K562 (cell line): Measurements from ENCODE around the gene TMPRSS11D. TPM values are rescaled to one million over a fixed set of nuclear protein-coding genes. Genes with fewer than 3 reads are reported as not detected.

ENCODE experiments used
- CHD7 ChIP-seq: fragments of 200-600 bp; sonication (generic); IDR thresholded peaks from one replicate; pipeline ENCODE4 v1.6.1; 2012; ENCODE audit warnings: mild to moderate bottlenecking, low read depth, low read length, inconsistent platforms
- ESRRB ChIP-seq: fragments of 250-450 bp; sonication (Bioruptor Pico); IDR thresholded peaks from 2 replicates; pipeline ENCODE4 v1.5.0; 2020; ENCODE audit warnings: mild to moderate bottlenecking, moderate library complexity, borderline replicate concordance
- RBFOX2 ChIP-seq: fragments of 200-400 bp; formaldehyde crosslinking; IDR thresholded peaks from 2 replicates; pipeline ENCODE4 v1.6.1; 2017; ENCODE audit warnings: low read depth, mild to moderate bottlenecking, low read length, moderate library complexity
- RREB1 ChIP-seq: fragments of 250-450 bp; sonication (Bioruptor Pico); IDR thresholded peaks from 2 replicates; pipeline ENCODE4 v1.4.0; 2020
- STAG1 ChIP-seq: sonication (generic); formaldehyde crosslinking; IDR thresholded peaks from 2 replicates; pipeline ENCODE4 v1.5.0; 2020; ENCODE audit warnings: missing genetic modification reagents, borderline replicate concordance
- XRCC5 ChIP-seq: fragments of 200-400 bp; formaldehyde crosslinking; IDR thresholded peaks from 2 replicates; pipeline ENCODE4 v1.6.1; 2017; ENCODE audit warnings: low read depth, mild to moderate bottlenecking, low read length
- ZNF175 ChIP-seq: fragments of 200-800 bp; sonication (Bioruptor generic); IDR thresholded peaks from 2 replicates; pipeline ENCODE4 v1.6.1; 2016; ENCODE audit warnings: low read depth, mild to moderate bottlenecking, missing genetic modification characterization, missing compliant biosample characterization
- polyA plus RNA-seq, 8 experiments: library from polyadenylated mRNA; depleted of rRNA in 4 of 8; stranded (reverse) in 5 of 8; unstranded in 3 of 8; fragments of >200 nt; fragmentation: Nextera tagmentation in 2 of 8; fragmentation: Illumina TruSeq in 1 of 8; extraction: Ambion mirVana in 2 of 8; extraction: Trizol in 1 of 8; gene quantifications; 2 replicates each; pipeline versions ENCODE4 v1.2.1 to v1.2.3, GENCODE V29; 2011 to 2014; ENCODE audit warnings: inconsistent platforms in 1 of 8, missing spikeins in 1 of 8
- total RNA-seq, 7 experiments: library from RNA; depleted of rRNA in 6 of 7; stranded (reverse); fragments of >200 nt in 6 of 7; fragmentation: Illumina TruSeq in 2 of 7; extraction: Trizol in 2 of 7; gene quantifications; 2 replicates each; pipeline versions ENCODE4 v1.2.1 to v1.2.3, GENCODE V29; 2011 to 2021; ENCODE audit warnings: low replicate concordance in 1 of 7
- TF ChIP-seq, protein P1 (sequence below): fragments of 250-450 bp; sonication (Bioruptor Pico); IDR thresholded peaks from 2 replicates; pipeline ENCODE4 v1.8.0; 2021; ENCODE audit warnings: borderline replicate concordance, mild to moderate bottlenecking, moderate library complexity; ENCODE audit not compliant: poor library complexity, severe bottlenecking

Gene TMPRSS11D
- total and polyA plus RNA-seq, 9 of the 15 experiments (the other 6 are each of a cell fraction or from before 2014, with no cell fraction given) = not detected

DNA sequence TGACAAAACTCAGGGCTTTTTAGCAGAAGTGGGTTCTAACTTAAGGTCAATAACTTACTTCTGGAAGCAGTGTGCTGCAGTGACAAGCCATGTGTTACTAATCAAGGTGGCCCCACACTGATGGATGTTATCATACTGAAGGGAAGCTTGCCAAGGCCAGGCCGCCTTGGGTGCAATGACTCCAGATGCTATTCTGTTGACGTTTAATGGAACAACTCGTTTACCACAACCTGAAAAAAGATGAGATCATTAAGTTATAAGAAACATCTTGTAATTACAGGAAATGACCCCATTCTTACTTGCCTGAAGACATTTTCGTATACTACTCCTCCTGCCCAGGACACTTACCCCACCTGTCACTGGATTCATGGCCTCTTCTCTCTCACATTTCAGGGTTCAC, 38.9 kb upstream of the TMPRSS11D start (continued):
- no peak for TF ChIP-seq RREB1
- TF ChIP-seq STAG1 (CRISPR knock-in tag) = no peak
- no peak for TF ChIP-seq ZNF175 (CRISPR knock-in tag)
- TF ChIP-seq XRCC5 = no peak
- TF ChIP-seq RBFOX2 = no peak
- no peak for TF ChIP-seq ESRRB (CRISPR knock-in tag)
- TF ChIP-seq CHD7 = no peak
- TF ChIP-seq, protein P1, sequence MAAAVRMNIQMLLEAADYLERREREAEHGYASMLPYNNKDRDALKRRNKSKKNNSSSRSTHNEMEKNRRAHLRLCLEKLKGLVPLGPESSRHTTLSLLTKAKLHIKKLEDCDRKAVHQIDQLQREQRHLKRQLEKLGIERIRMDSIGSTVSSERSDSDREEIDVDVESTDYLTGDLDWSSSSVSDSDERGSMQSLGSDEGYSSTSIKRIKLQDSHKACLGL (CRISPR knock-in tag) = no peak
